SKM-1 (cell line): ENCODE data around the gene CMTM4.
"Not testable (repeated sequence)": the region's sequence is repeated elsewhere in the genome, so short reads cannot be mapped to it uniquely, and the experiment has no call there.

ENCODE experiments used
- DNase-seq: peaks from one replicate; lab custom pipeline; 2025; ENCODE audit not compliant: unreplicated experiment; lab: John Stamatoyannopoulos, UW

Gene CMTM4

GRCh38 chr16:66617728-66618127 lies 78.8 kb downstream of the CMTM4 start:
- DNase-seq: no peak

- DNase-seq: no peak
Measured at GRCh38 chr16:66617010-66617434, 79.5 kb downstream of the CMTM4 start.

- no peak for DNase-seq
Measured at GRCh38 chr16:66616592-66616991, 80.0 kb downstream of the CMTM4 start.

- DNase-seq: no peak
Measured at GRCh38 chr16:66616169-66616568, 80.4 kb downstream of the CMTM4 start.

GRCh38 chr16:66614161-66614802 lies 82.3 kb downstream of the CMTM4 start:
- no peak for DNase-seq

- no peak for DNase-seq
Measured at GRCh38 chr16:66612422-66612821, 84.1 kb downstream of the CMTM4 start.

GRCh38 chr16:66611911-66612310 lies 84.6 kb downstream of the CMTM4 start:
- not testable (repeated sequence) for DNase-seq

GRCh38 chr16:66610111-66610820 lies 86.3 kb downstream of the CMTM4 start:
- no peak for DNase-seq

GRCh38 chr16:66609139-66609510 lies 87.4 kb downstream of the CMTM4 start:
- no peak for DNase-seq

GRCh38 chr16:66608241-66609138 lies 88.1 kb downstream of the CMTM4 start:
- peak; percentile 73 for DNase-seq

GRCh38 chr16:66605979-66606751 lies 90.4 kb downstream of the CMTM4 start:
- DNase-seq: no peak

GRCh38 chr16:66605177-66605978 lies 91.2 kb downstream of the CMTM4 start:
- no peak for DNase-seq

- DNase-seq: peak; percentile 35
Measured at GRCh38 chr16:66604376-66605176, 92.0 kb downstream of the CMTM4 start, which contains the start of gene CMTM3. TSS of gene CMTM3 (plus strand) at chr16:66604704. CDS start at chr16:66604806, 102 bp downstream.

GRCh38 chr16:66603537-66604375 lies 92.8 kb downstream of the CMTM4 start:
- peak; percentile 74 for DNase-seq

- DNase-seq: no peak
Measured at GRCh38 chr16:66601471-66601870, 95.1 kb downstream of the CMTM4 start.

- DNase-seq: no peak
Measured at GRCh38 chr16:66600477-66600876, 96.1 kb downstream of the CMTM4 start.

GRCh38 chr16:66599726-66600125 lies 96.8 kb downstream of the CMTM4 start:
- DNase-seq: no peak

GRCh38 chr16:66598111-66598510 lies 98.4 kb downstream of the CMTM4 start:
- DNase-seq: no peak
